SK-N-SH treated with all-trans-retinoic acid at 6 μM for 48 hours (cell line): ENCODE measurements around the gene COX14.

Experiments used
- ATAC-seq: fragments of 200-7000 bp; cut with Tn5 transposase; 3 replicates; pipeline ENCODE4 v1.9.1; 2020; ENCODE audit warnings: mild to moderate bottlenecking, moderate library complexity
- ARNTL ChIP-seq: fragments of 450-650 bp; formaldehyde crosslinking; IDR thresholded peaks from 2 replicates; pipeline ENCODE4 v1.5.0; 2020; ENCODE audit warnings: low read depth, mild to moderate bottlenecking, moderate library complexity, borderline replicate concordance
- BACH2 ChIP-seq: fragments of 250-450 bp; sonication (Bioruptor Pico); IDR thresholded peaks from 2 replicates; pipeline ENCODE4 v1.9.0; 2021; ENCODE audit warnings: mild to moderate bottlenecking, borderline replicate concordance
- CREB5 ChIP-seq: fragments of 250-450 bp; sonication (Bioruptor Pico); IDR thresholded peaks from 2 replicates; pipeline ENCODE4 v1.5.1; 2020; ENCODE audit warnings: low read depth, mild to moderate bottlenecking, moderate library complexity
- CSDC2 ChIP-seq: fragments of 250-450 bp; sonication (Bioruptor Pico); IDR thresholded peaks from 2 replicates; pipeline ENCODE4 v1.5.0; 2020; ENCODE audit warnings: mild to moderate bottlenecking, moderate library complexity
- CSRNP3 ChIP-seq: fragments of 250-450 bp; sonication (Bioruptor Pico); IDR thresholded peaks from 2 replicates; pipeline ENCODE4 v1.5.1; 2021; ENCODE audit warnings: mild to moderate bottlenecking, moderate library complexity
- ESRRG ChIP-seq: fragments of 250-450 bp; sonication (Bioruptor Pico); IDR thresholded peaks from 2 replicates; pipeline ENCODE4 v1.6.1; 2021; ENCODE audit warnings: mild to moderate bottlenecking
- GLIS3 ChIP-seq: fragments of 250-450 bp; sonication (Bioruptor Pico); IDR thresholded peaks from 2 replicates; pipeline ENCODE4 v1.5.0; 2020; ENCODE audit warnings: mild to moderate bottlenecking, moderate library complexity
- ISL1 ChIP-seq: fragments of 250-450 bp; sonication (Bioruptor Pico); IDR thresholded peaks from 2 replicates; pipeline ENCODE4 v2.1.2; 2022; ENCODE audit warnings: mild to moderate bottlenecking, moderate library complexity
- OSR1 ChIP-seq: fragments of 250-450 bp; sonication (Bioruptor Pico); IDR thresholded peaks from 2 replicates; pipeline ENCODE4 v1.8.0; 2022; ENCODE audit warnings: moderate library complexity, mild to moderate bottlenecking, inconsistent platforms
- PATZ1 ChIP-seq: fragments of 250-450 bp; sonication (Bioruptor Pico); IDR thresholded peaks from 2 replicates; pipeline ENCODE4 v1.8.0; 2020; ENCODE audit warnings: mild to moderate bottlenecking, moderate library complexity, borderline replicate concordance
- POU6F1 ChIP-seq: fragments of 250-450 bp; sonication (Bioruptor Pico); IDR thresholded peaks from 2 replicates; pipeline ENCODE4 v1.8.0; 2021; ENCODE audit warnings: low read depth, mild to moderate bottlenecking, moderate library complexity, borderline replicate concordance
- PPARA ChIP-seq: fragments of 250-450 bp; sonication (Bioruptor Pico); IDR thresholded peaks from 2 replicates; pipeline ENCODE4 v1.5.0; 2020; ENCODE audit warnings: mild to moderate bottlenecking, borderline replicate concordance
- RARB ChIP-seq: fragments of 250-450 bp; sonication (Bioruptor Pico); IDR thresholded peaks from 2 replicates; pipeline ENCODE4 v1.8.0; 2021; ENCODE audit warnings: mild to moderate bottlenecking, moderate library complexity
- SNAI2 ChIP-seq: fragments of 250-450 bp; sonication (Bioruptor Pico); IDR thresholded peaks from 2 replicates; pipeline ENCODE4 v1.5.0; 2020; ENCODE audit warnings: mild to moderate bottlenecking, moderate library complexity
- TCF4 ChIP-seq: fragments of 250-450 bp; sonication (Bioruptor Pico); IDR thresholded peaks from 2 replicates; pipeline ENCODE4 v1.8.0; 2021; ENCODE audit warnings: mild to moderate bottlenecking, moderate library complexity, borderline replicate concordance
- TSHZ2 ChIP-seq: fragments of 250-450 bp; sonication (Bioruptor Pico); IDR thresholded peaks from 2 replicates; pipeline ENCODE4 v1.5.0; 2020; ENCODE audit warnings: mild to moderate bottlenecking, moderate library complexity
- ZFP3 ChIP-seq: fragments of 250-450 bp; sonication (Bioruptor Pico); IDR thresholded peaks from 2 replicates; pipeline ENCODE4 v1.5.0; 2020; ENCODE audit warnings: mild to moderate bottlenecking, moderate library complexity
- ZFP30 ChIP-seq: fragments of 450-650 bp; formaldehyde crosslinking; IDR thresholded peaks from 2 replicates; pipeline ENCODE4 v1.5.0; 2022; ENCODE audit warnings: mild to moderate bottlenecking, moderate library complexity
- ZNF70 ChIP-seq: fragments of 450-650 bp; formaldehyde crosslinking; IDR thresholded peaks from 2 replicates; pipeline ENCODE4 v1.5.0; 2020; ENCODE audit warnings: mild to moderate bottlenecking, moderate library complexity
- ZNF8 ChIP-seq: fragments of 450-650 bp; formaldehyde crosslinking; IDR thresholded peaks from 2 replicates; pipeline ENCODE4 v1.5.0; 2020; ENCODE audit warnings: mild to moderate bottlenecking, moderate library complexity

The COX14 gene

GRCh38 chr12:50120953-50121352 is 8.9 kb downstream of the COX14 start:
- TF ChIP-seq BACH2 (CRISPR knock-in tag) (no peak), GLIS3 (no peak), ZFP3 (CRISPR knock-in tag) (no peak), POU6F1 (no peak), OSR1 (CRISPR knock-in tag) (no peak), ISL1 (no peak), ESRRG (CRISPR knock-in tag) (no peak), ZNF8 (CRISPR knock-in tag) (no peak), PATZ1 (CRISPR knock-in tag) (no peak), TSHZ2 (CRISPR knock-in tag) (no peak), CSDC2 (CRISPR knock-in tag) (no peak)
- ATAC-seq = no peak

GRCh38 chr12:50121641-50122040 is 9.6 kb downstream of the COX14 start:
- TF ChIP-seq ZNF70 (CRISPR knock-in tag) (no peak), PPARA (CRISPR knock-in tag) (no peak), RARB (no peak), CSRNP3 (CRISPR knock-in tag) (no peak), ZFP3 (CRISPR knock-in tag) (no peak), ISL1 (no peak), TCF4 (CRISPR knock-in tag) (no peak), CSDC2 (CRISPR knock-in tag) (no peak), ESRRG (CRISPR knock-in tag) (no peak), BACH2 (CRISPR knock-in tag) (no peak), ZFP30 (no peak), PATZ1 (CRISPR knock-in tag) (no peak), TSHZ2 (CRISPR knock-in tag) (no peak), CREB5 (no peak), SNAI2 (no peak), GLIS3 (no peak), OSR1 (CRISPR knock-in tag) (no peak), ARNTL (CRISPR knock-in tag) (no peak), ZNF8 (CRISPR knock-in tag) (no peak)
- no peak for ATAC-seq
